Type B pancreatic cell (in vitro differentiated cells): ENCODE results near the gene CORIN. TPM values are rescaled to one million over a fixed set of nuclear protein-coding genes. Genes with fewer than 3 reads are reported as not detected.
A peak's percentile ranks its signal among the peaks of the same experiment; 100 is the strongest.

Experiments
- DNase-seq: peaks from one replicate; pipeline ENCODE4 v3.0.0; 2021; ENCODE audit warnings: mixed read lengths; ENCODE audit not compliant: unreplicated experiment; ENCODE audit errors: extremely low spot score
- H3K27ac Mint-ChIP-seq: 2 replicates; pipeline ENCODE4 v1.8.0; 2021; ENCODE audit warnings: mild to moderate bottlenecking, mixed read lengths
- H3K27me3 Mint-ChIP-seq: 2 replicates; pipeline ENCODE4 v1.8.0; 2021; ENCODE audit warnings: mixed read lengths
- H3K36me3 Mint-ChIP-seq: 2 replicates; pipeline ENCODE4 v1.8.0; 2021; ENCODE audit warnings: mixed read lengths
- H3K4me1 Mint-ChIP-seq: one replicate; pipeline ENCODE4 v1.8.0; 2021; ENCODE audit warnings: mixed read lengths; ENCODE audit not compliant: unreplicated experiment
- H3K4me3 Mint-ChIP-seq: 2 replicates; pipeline ENCODE4 v1.8.0; 2021; ENCODE audit warnings: mild to moderate bottlenecking, mixed read lengths
- H3K9me3 Mint-ChIP-seq: 2 replicates; pipeline ENCODE4 v1.8.0; 2021; ENCODE audit warnings: mixed read lengths
- CTCF ChIP-seq: fragments of 200-600 bp; sonication (generic); conservative IDR thresholded peaks from 2 replicates; pipeline ENCODE4 v1.5.0; 2021; ENCODE audit warnings: antibody characterized with exemption, mild to moderate bottlenecking
- total RNA-seq: library from RNA; stranded (reverse); gene quantifications from 2 replicates; pipeline ENCODE4 v1.2.1, GENCODE V29; 2021; ENCODE audit warnings: low replicate concordance

Gene CORIN
- total RNA-seq, 1 donor from 2014 or later = 34.6 TPM

GRCh38 chr4:47836641-47837093 lies 1.2 kb downstream of the CORIN start:
- Mint-ChIP-seq H3K36me3 (peaks cover 17% of the 10 kb centered on the region), H3K9me3 (peaks cover 8% of the 10 kb centered on the region), H3K4me3 (peak overlapping the region; percentile 90), H3K27ac (peak overlapping the region; percentile 23), H3K27me3 (peaks cover 30% of the 10 kb centered on the region), H3K4me1 (peaks cover 6% of the 10 kb centered on the region)
- peak; percentile 76 for TF ChIP-seq CTCF
- DNase-seq = peak; percentile 79

GRCh38 chr4:47835494-47835893 lies 2.4 kb downstream of the CORIN start:
- Mint-ChIP-seq H3K4me3 (no peak overlapping the region), H3K27me3 (peaks cover 31% of the 10 kb centered on the region), H3K4me1 (peaks cover 14% of the 10 kb centered on the region), H3K36me3 (peaks cover 19% of the 10 kb centered on the region), H3K9me3 (peaks cover 9% of the 10 kb centered on the region), H3K27ac (no peak overlapping the region)
- no peak for TF ChIP-seq CTCF
- DNase-seq = no peak

DNA sequence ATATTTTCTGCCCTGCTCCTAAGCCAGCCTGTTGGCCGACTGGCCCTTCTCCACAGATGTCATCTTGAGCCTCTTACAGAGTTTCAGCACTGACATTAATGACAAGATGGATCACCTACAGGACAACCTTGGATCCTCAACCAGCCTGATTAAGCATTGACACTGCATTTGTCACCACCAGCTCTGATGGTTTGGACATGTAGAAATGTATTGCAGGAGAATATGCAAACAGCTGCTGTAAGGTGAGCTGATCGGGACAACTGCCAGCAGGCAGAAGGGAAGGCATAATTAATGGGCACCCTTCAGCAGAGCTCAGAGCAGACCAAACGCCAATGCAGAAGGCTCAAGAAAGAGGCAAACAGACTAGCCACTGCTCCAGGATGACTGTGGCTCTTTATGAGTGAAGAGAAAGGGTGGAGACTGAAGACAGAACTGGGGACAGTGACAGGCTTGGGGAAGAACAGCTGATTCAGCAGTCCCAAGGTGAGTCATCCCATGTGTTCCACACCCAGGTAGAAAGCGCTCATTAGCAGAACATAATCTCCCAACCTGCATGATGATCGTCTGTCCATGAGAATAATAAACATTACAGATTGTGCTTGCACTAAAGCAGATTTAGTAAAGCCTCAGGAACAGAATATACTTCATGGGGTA lies 6.7 kb downstream of the CORIN start:
- no peak for DNase-seq
- Mint-ChIP-seq H3K27ac (no peak overlapping the region), H3K27me3 (peaks cover 24% of the 10 kb centered on the region), H3K9me3 (peaks cover 9% of the 10 kb centered on the region), H3K36me3 (peaks cover 19% of the 10 kb centered on the region), H3K4me3 (no peak overlapping the region), H3K4me1 (peaks cover 16% of the 10 kb centered on the region)
- no peak for TF ChIP-seq CTCF

DNA sequence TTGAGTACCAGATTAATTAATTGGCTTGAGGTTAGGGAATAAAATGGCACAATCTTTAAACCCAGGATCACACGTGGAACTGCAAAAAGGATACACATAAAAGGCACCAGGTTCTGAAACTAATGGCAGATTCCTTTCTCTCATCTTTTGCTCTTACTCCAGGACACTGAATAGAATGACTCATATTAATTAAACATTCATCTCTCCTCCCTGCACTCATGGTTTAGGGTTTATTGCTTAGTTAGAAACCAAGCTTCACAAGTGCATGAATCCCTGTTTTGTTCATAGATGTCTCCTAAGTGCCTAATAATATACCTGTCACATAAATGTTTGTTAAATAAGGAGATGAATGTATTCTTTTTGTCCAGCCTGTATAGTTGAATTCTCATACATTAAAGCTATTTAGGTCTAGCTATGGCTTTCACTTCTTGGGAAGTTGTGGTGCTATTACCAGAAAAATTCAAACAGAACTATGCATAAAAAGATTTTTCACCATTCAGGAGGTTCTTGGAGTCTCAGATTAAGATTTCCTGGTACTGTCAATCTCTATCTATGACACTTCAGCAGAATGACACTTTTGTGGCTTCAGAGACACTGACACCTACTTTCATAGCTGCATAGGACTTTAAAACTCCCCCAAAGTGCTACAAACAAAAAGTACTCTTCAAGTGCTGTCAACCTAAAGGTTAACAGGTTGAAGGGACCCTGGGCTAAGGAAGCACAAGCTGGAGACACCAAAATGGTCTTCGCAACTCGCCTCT lies 7.4 kb downstream of the CORIN start:
- no peak for DNase-seq
- H3K27ac Mint-ChIP-seq = no peak overlapping the region
- peaks cover 19% of the 10 kb centered on the region for H3K36me3 Mint-ChIP-seq
- peaks cover 19% of the 10 kb centered on the region for H3K27me3 Mint-ChIP-seq
- H3K4me1 Mint-ChIP-seq = peaks cover 16% of the 10 kb centered on the region
- peaks cover 9% of the 10 kb centered on the region for H3K9me3 Mint-ChIP-seq
- no peak for TF ChIP-seq CTCF
- H3K4me3 Mint-ChIP-seq = no peak overlapping the region

GRCh38 chr4:47829438-47829837 lies 8.4 kb downstream of the CORIN start:
- peaks cover 19% of the 10 kb centered on the region for H3K27me3 Mint-ChIP-seq

More at GRCh38 chr4:47829438-47829837, 8.4 kb downstream of the CORIN start:
- Mint-ChIP-seq H3K4me3 (no peak overlapping the region), H3K36me3 (peaks cover 19% of the 10 kb centered on the region), H3K4me1 (peaks cover 25% of the 10 kb centered on the region), H3K27ac (no peak overlapping the region), H3K9me3 (peaks cover 9% of the 10 kb centered on the region)
- no peak for TF ChIP-seq CTCF
- DNase-seq = no peak
